Right lobe of liver (tissue), 4 donors: ENCODE data around the gene PARP2.

Experiments
- CTCF ChIP-seq, 4 donors: fragments of 200-600 bp in 3 of 4; fragments of 450-650 bp in 1 of 4; IDR thresholded peaks; one replicate each; pipeline versions ENCODE4 v1.5.1 to v1.8.0; 2016 to 2022; ENCODE audit warnings: antibody characterized with exemption in 4 of 4, mild to moderate bottlenecking in 2 of 4
- POLR2A ChIP-seq: fragments of 450-650 bp; IDR thresholded peaks from one replicate; pipeline ENCODE4 v1.6.1; 2017; ENCODE audit warnings: antibody characterized with exemption, mild to moderate bottlenecking
- donor health status: DM: no; HTN: no; CAD: no.
- donor health status: DM: no; HTN: no; CAD: no.
- donor health status: DM: no; HTN: yes; CAD: no.

GRCh38 chr14:20329355-20329754 is 14.1 kb upstream of the PARP2 start:
- TF ChIP-seq CTCF (IDR thresholded peaks at IDR 0.05), result no peak
- TF ChIP-seq POLR2A, result no peak
